CD4-positive, alpha-beta T cell treated with Interferon alpha-2 for 1 hour (primary cell): ENCODE data around the gene CERK.

Source experiments
- DNase-seq, 2 donors: peaks; one replicate each; pipeline ENCODE4 v3.0.0-alpha.2; 2020 to 2022

Gene CERK

GRCh38 chr22:46695346-46696228 is 42.5 kb downstream of the CERK start:
- no peak for DNase-seq

GRCh38 chr22:46694416-46695170 is 43.5 kb downstream of the CERK start:
- no peak for DNase-seq

- DNase-seq = no peak
These were observed 44.2 kb downstream of the CERK start for GRCh38 chr22:46693634-46694415.

- no peak for DNase-seq
These were observed 46.5 kb downstream of the CERK start for GRCh38 chr22:46691571-46691970.

- DNase-seq = no peak
These were observed 47.9 kb downstream of the CERK start for GRCh38 chr22:46690146-46690545.

- DNase-seq = no peak
These were observed 49.1 kb downstream of the CERK start for GRCh38 chr22:46688949-46689348.

DNA sequence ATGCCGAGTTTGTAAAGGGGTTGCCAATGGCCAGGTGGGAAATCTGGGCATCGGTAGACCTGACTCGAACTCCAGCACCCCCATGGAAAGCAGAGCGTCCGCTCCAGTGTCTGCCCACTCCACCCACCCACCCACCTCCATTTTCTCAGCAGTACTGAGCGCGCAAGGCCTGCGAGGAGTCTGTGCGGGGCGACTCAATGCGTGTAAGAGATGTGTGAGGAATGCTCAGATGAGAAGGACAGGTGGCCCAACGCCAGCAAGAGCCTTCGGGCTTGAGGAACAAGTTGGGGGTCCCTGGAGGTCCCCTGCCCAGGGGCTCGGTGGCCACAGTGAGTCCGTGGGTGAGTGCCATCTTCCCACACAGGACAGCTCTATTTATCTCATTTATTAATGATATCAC is 50.6 kb downstream of the CERK start:
- DNase-seq = no peak

DNA sequence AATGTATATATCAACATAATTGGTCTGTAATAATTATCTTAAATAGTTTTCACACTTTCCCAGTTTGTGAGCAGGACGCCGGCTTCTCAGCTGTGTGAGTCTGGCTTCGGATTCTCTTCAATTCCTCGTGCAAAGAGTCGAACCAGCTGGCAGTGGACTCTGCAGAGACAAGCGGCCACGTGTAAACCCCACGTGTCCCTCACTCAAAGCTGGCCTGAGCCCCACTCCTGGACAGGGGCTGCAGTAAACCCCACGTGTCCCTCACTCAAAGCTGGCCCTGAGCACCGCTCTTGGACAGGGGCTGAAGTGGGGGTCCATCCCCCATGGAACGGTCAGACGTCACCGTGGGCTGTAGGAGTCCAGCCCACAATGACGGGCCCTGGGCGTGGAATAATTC is 51.0 kb downstream of the CERK start:
- no peak for DNase-seq

GRCh38 chr22:46686221-46687047 is 51.6 kb downstream of the CERK start:
- DNase-seq = no peak

- peak in 1 of 2 donors; percentile 33 for DNase-seq
These were observed 53.3 kb downstream of the CERK start for GRCh38 chr22:46684706-46685105.

- no peak for DNase-seq
These were observed 55.9 kb downstream of the CERK start for GRCh38 chr22:46682011-46682731.

GRCh38 chr22:46681010-46681409 is 57.0 kb downstream of the CERK start:
- peak in 1 of 2 donors; percentile 29 for DNase-seq

DNA sequence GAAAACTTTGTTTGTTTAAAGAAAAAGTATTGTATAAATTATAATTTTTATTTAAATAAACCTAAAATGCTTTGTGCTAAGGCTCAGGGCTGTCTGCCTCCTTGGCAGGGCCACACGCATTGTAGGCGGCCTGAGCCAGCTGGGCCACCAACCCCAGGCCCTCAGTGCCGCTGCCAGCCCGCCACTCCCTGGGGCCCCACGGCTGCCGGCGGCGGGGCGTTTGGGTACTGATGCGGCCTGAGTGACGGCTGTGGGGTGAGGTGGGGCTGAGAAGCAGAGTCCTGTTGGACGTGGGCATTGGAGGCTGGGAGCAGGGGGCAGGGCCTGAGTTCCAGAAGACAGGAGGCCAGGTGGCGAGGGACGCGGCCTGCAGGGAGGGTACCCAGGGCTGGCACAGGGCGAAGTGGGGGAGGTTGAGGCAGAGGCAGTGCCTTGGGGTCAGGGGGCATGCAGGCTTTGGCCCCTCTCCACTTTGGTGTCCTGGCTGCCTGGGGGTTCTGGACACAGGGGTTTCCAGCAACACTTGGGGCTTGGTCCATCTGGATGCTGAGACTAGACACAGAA is 58.3 kb downstream of the CERK start:
- DNase-seq = no peak

GRCh38 chr22:46678785-46679700 is 59.0 kb downstream of the CERK start:
- no peak for DNase-seq

GRCh38 chr22:46678003-46678657 is 59.9 kb downstream of the CERK start:
- no peak for DNase-seq

DNA sequence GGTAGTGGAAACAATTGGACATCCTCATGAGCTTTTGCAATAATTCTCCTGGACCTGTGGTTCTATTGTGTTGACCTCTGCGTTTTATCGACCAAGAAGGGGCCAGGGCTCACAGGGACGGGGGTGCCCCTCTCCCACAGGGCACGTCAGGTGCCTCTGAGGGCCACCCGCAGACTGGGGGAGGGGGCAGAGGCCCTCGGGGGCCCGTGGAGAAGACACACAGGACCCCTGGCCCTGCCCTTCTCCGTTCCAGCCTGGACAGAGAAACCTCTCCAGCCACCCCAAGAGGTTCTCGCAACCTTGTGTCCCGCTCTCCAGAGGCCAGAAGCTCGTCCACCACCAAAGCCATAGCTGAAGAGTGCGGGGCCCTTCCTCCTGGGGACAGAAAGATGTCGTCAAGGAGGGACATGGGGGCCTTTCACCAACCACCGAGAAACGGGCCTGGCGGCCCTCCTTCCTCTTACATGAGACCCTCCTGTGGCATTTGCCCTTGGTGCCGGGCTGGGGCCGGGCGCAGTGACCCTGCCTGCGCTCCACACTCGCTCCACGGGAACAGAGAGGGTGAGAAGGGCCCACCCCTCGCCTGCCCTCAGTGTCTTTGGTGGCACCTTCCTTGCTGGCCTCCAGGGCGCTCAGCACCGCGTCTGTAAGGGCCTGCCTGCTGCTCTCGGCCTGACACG is 60.6 kb downstream of the CERK start:
- no peak for DNase-seq

- DNase-seq = no peak
These were observed 61.2 kb downstream of the CERK start for GRCh38 chr22:46676881-46677280.

- no peak for DNase-seq
These were observed 61.6 kb downstream of the CERK start for GRCh38 chr22:46676479-46676878.

- DNase-seq = no peak
These were observed 62.1 kb downstream of the CERK start for GRCh38 chr22:46675938-46676337.
